Body of pancreas (tissue), 4 donors: ENCODE measurements around the gene ADM2. TPM values are rescaled to one million over a fixed set of nuclear protein-coding genes. Genes with fewer than 3 reads are reported as not detected.

Experiments used
- ATAC-seq: fragments of 150-250 bp; one replicate; pipeline ENCODE4 v1.9.1; 2016
- DNase-seq, 4 donors: peaks; one replicate each; pipeline ENCODE4 v3.0.0-alpha.2; 2019
- H3K27ac ChIP-seq, 4 donors: fragments of 200-600 bp; sonication (generic); 1 replicate in 3 of 4; 2 replicates in 1 of 4; pipeline versions ENCODE4 v1.5.1 to v1.6.1; 2016 to 2019; ENCODE audit warnings: mild to moderate bottlenecking in 1 of 4, mixed read lengths in 1 of 4, moderate library complexity in 1 of 4
- H3K27me3 ChIP-seq, 2 donors: fragments of 200-600 bp; sonication (generic); one replicate each; pipeline ENCODE4 v1.6.0; 2016; ENCODE audit warnings: mild to moderate bottlenecking in 1 of 2
- H3K36me3 ChIP-seq, 2 donors: fragments of 200-600 bp; sonication (generic); replicated peaks in 1 of 2; 2 replicates each; pipeline ENCODE4 v1.5.1; 2016; ENCODE audit warnings: low read depth in 2 of 2; ENCODE audit not compliant: insufficient read depth in 1 of 2
- H3K4me1 ChIP-seq: fragments of 200-600 bp; sonication (generic); one replicate; pipeline ENCODE4 v1.6.0; 2016
- H3K4me3 ChIP-seq, 2 donors: fragments of 200-600 bp; sonication (generic); 1 replicate in 1 of 2; 2 replicates in 1 of 2; pipeline ENCODE4 v1.5.1; 2016 to 2019
- H3K9me3 ChIP-seq, 3 donors: fragments of 200-600 bp; sonication (generic); 1 replicate in 2 of 3; 2 replicates in 1 of 3; pipeline ENCODE4 v1.5.1; 2016
- CTCF ChIP-seq, 7 experiments: fragments of 450-650 bp in 4 of 7; fragments of 200-600 bp in 3 of 7; sonication (generic) in 3 of 7; IDR thresholded peaks; one replicate each; pipeline ENCODE4 v1.5.1; 2016 to 2019; ENCODE audit warnings: antibody characterized with exemption in 7 of 7
- POLR2A ChIP-seq, 3 donors: fragments of 450-650 bp; IDR thresholded peaks; one replicate each; pipeline ENCODE4 v1.6.1; 2016; ENCODE audit warnings: antibody characterized with exemption in 3 of 3, mild to moderate bottlenecking in 2 of 3
- WGBS, 2 donors: methylation state at CpG; one replicate each; pipeline ENCODE4 v1.1.5; 2017; 5-methylcytosine and 5-hydroxymethylcytosine counted together
- intact Hi-C: fragments of 100-400 bp; cut with DNase I; formaldehyde crosslinking; loops from one replicate; pipeline ENCODE4 v1.15.1; 2023
- total RNA-seq, 2 donors: library from RNA; depleted of rRNA; stranded (reverse); fragments of >200 nt; gene quantifications; one replicate each; pipeline ENCODE4 v1.1.0, GENCODE V29; 2016

Gene ADM2
- total RNA-seq, 2 donors from 2014 or later, result 7.3 to 8.2 TPM

GRCh38 chr22:50476868-50477267 is 4.5 kb upstream of the ADM2 start:
- intact Hi-C loops, result no loop called here
- Histone ChIP-seq H3K36me3 (no peaks in the 10 kb centered on the region), H3K9me3 (no peaks in the 10 kb centered on the region), H3K27ac (no peak overlapping the region), H3K27me3 (no peaks in the 10 kb centered on the region), H3K4me1 (peaks cover 35% of the 10 kb centered on the region), H3K4me3 (no peak overlapping the region)
- 67 to 80% methylated on average over 4 to 7 of the region's 7 CpGs for WGBS, 2 donors
- no peak for TF ChIP-seq CTCF (IDR thresholded peaks at IDR 0.05)
- TF ChIP-seq POLR2A (IDR thresholded peaks at IDR 0.05), result no peak
- ATAC-seq (no peak), DNase-seq (no peak)

GRCh38 chr22:50477923-50478322 is 3.4 kb upstream of the ADM2 start:
- H3K4me3 ChIP-seq, result no peak overlapping the region
- no peaks in the 10 kb centered on the region for H3K9me3 ChIP-seq
- no peak for ATAC-seq
- WGBS, 2 donors, result 92 to 99% methylated on average over 8 to 11 of the region's 12 CpGs
- H3K27me3 ChIP-seq, result no peaks in the 10 kb centered on the region
- DNase-seq, result no peak
- no peak overlapping the region for H3K27ac ChIP-seq
- TF ChIP-seq CTCF (IDR thresholded peaks at IDR 0.05) (no peak), POLR2A (IDR thresholded peaks at IDR 0.05) (no peak)
- H3K4me1 ChIP-seq, result peaks cover 35% of the 10 kb centered on the region
- intact Hi-C loops, result no loop called here
- no peaks in the 10 kb centered on the region for H3K36me3 ChIP-seq

- ATAC-seq (no peak), DNase-seq (no peak)
- TF ChIP-seq POLR2A (IDR thresholded peaks at IDR 0.05) (no peak), CTCF (IDR thresholded peaks at IDR 0.05) (no peak)
- intact Hi-C loops, result no loop called here
- Histone ChIP-seq H3K9me3 (no peaks in the 10 kb centered on the region), H3K4me1 (peaks cover 43% of the 10 kb centered on the region), H3K4me3 (no peak overlapping the region), H3K36me3 (no peaks in the 10 kb centered on the region), H3K27ac (no peak overlapping the region), H3K27me3 (no peaks in the 10 kb centered on the region)
- 65 to 75% methylated on average over 11 of the region's 11 CpGs for WGBS, 2 donors
Observed at GRCh38 chr22:50479721-50480120, 1.6 kb upstream of the ADM2 start.

GRCh38 chr22:50481045-50481439 is 301 bp upstream of the ADM2 start:
- Histone ChIP-seq H3K27me3 (no peaks in the 10 kb centered on the region), H3K9me3 (no peaks in the 10 kb centered on the region), H3K36me3 (no peaks in the 10 kb centered on the region), H3K4me3 (peak overlapping the region; percentile 22 to 39), H3K4me1 (peaks cover 51% of the 10 kb centered on the region), H3K27ac (peak overlapping the region; percentile 80 to 91 (median 83))
- no peak for DNase-seq
- ATAC-seq, result no peak
- WGBS, 2 donors, result 12% methylated on average over 17 to 34 of the region's 45 CpGs
- intact Hi-C loops, result no loop called here
- TF ChIP-seq CTCF (IDR thresholded peaks at IDR 0.05) (no peak), POLR2A (IDR thresholded peaks at IDR 0.05) (no peak)
